DND-41 (cell line): ENCODE measurements around the gene HTR3D.
A peak's percentile ranks its signal among the peaks of the same experiment; 100 is the strongest.

Experiments
- ATAC-seq: fragments of 200-7000 bp; cut with Tn5 transposase; 3 replicates; pipeline ENCODE4 v1.9.1; 2021; ENCODE audit warnings: low read depth; ENCODE audit not compliant: insufficient read depth
- DNase-seq: peaks from one replicate; pipeline ENCODE4 v3.0.0-alpha.2; 2020
- H2AFZ ChIP-seq: 2 replicates; pipeline ENCODE4 v1.6.0; 2012; ENCODE audit warnings: low read depth, low read length
- H3K27ac ChIP-seq: 2 replicates; pipeline ENCODE4 v1.5.1; 2012; ENCODE audit warnings: low read length, inconsistent platforms
- H3K27me3 ChIP-seq: fragments of 200-600 bp; sonication (generic); 2 replicates; pipeline ENCODE4 v1.6.0; 2012; ENCODE audit warnings: low read length, mild to moderate bottlenecking, inconsistent platforms; ENCODE audit not compliant: insufficient read depth, poor library complexity
- H3K36me3 ChIP-seq: 2 replicates; pipeline ENCODE4 v1.5.1; 2012; ENCODE audit warnings: low read length, inconsistent platforms; ENCODE audit not compliant: insufficient read depth
- H3K4me1 ChIP-seq: 2 replicates; pipeline ENCODE4 v1.5.1; 2012; ENCODE audit warnings: mild to moderate bottlenecking, low read length; ENCODE audit not compliant: insufficient read depth
- H3K4me2 ChIP-seq: 2 replicates; pipeline ENCODE4 v1.6.0; 2012; ENCODE audit warnings: mild to moderate bottlenecking, moderate library complexity, low read length, inconsistent platforms; ENCODE audit not compliant: insufficient read depth
- H3K4me3 ChIP-seq, 2 experiments: fragments of 200-600 bp in 1 of 2; shearing (Covaris generic) in 1 of 2; 2 replicates each; pipeline ENCODE4 v1.5.1; 2012 to 2016; ENCODE audit warnings: inconsistent platforms in 2 of 2, low read length in 2 of 2, mild to moderate bottlenecking in 2 of 2, low read depth in 1 of 2, moderate library complexity in 1 of 2
- H3K79me2 ChIP-seq: 2 replicates; pipeline ENCODE4 v1.6.0; 2012; ENCODE audit warnings: low read length, inconsistent platforms; ENCODE audit not compliant: insufficient read depth
- H3K9ac ChIP-seq: 2 replicates; pipeline ENCODE4 v1.6.0; 2012; ENCODE audit warnings: low read depth, mild to moderate bottlenecking, inconsistent platforms, low read length, moderate library complexity
- H3K9me3 ChIP-seq: 2 replicates; pipeline ENCODE4 v1.5.1; 2012; ENCODE audit warnings: low read length, moderate library complexity, mild to moderate bottlenecking, inconsistent platforms; ENCODE audit not compliant: insufficient read depth, severe bottlenecking
- H4K20me1 ChIP-seq: 2 replicates; pipeline ENCODE4 v1.6.0; 2012; ENCODE audit warnings: low read length; ENCODE audit not compliant: insufficient read depth
- EZH2 ChIP-seq: IDR thresholded peaks from 3 replicates; pipeline ENCODE4 v1.6.1; 2012; ENCODE audit warnings: borderline replicate concordance, low read depth, mild to moderate bottlenecking, moderate library complexity, low read length, inconsistent platforms; ENCODE audit not compliant: severe bottlenecking
- TF ChIP-seq, protein P1 (sequence below): IDR thresholded peaks from 2 replicates; pipeline ENCODE4 v1.5.1; 2012; ENCODE audit warnings: borderline replicate concordance, low read length, moderate library complexity, mild to moderate bottlenecking; ENCODE audit not compliant: poor library complexity, severe bottlenecking; ENCODE audit errors: extremely low read depth

The HTR3D gene

DNA sequence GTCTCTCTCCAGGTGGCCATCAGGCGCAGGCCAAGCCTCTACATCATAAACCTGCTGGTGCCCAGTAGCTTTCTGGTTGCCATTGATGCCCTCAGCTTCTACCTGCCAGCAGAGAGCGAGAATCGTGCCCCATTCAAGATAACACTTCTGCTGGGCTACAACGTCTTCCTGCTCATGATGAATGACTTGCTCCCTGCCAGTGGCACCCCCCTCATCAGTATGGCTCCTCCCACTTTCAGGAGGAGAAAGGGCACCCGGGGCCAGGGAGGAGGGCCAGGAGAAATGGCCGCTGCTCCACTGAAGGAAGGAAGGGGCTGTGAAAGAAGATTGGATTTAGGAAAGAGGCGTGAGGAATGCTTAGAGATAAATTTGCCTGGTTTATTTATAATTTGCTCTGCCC is 27.9 kb downstream of the HTR3D start:
- TF ChIP-seq, protein P1, sequence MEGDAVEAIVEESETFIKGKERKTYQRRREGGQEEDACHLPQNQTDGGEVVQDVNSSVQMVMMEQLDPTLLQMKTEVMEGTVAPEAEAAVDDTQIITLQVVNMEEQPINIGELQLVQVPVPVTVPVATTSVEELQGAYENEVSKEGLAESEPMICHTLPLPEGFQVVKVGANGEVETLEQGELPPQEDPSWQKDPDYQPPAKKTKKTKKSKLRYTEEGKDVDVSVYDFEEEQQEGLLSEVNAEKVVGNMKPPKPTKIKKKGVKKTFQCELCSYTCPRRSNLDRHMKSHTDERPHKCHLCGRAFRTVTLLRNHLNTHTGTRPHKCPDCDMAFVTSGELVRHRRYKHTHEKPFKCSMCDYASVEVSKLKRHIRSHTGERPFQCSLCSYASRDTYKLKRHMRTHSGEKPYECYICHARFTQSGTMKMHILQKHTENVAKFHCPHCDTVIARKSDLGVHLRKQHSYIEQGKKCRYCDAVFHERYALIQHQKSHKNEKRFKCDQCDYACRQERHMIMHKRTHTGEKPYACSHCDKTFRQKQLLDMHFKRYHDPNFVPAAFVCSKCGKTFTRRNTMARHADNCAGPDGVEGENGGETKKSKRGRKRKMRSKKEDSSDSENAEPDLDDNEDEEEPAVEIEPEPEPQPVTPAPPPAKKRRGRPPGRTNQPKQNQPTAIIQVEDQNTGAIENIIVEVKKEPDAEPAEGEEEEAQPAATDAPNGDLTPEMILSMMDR = no peak
- no peak for TF ChIP-seq EZH2
- DNase-seq = no peak
- no peak for ATAC-seq

DNA sequence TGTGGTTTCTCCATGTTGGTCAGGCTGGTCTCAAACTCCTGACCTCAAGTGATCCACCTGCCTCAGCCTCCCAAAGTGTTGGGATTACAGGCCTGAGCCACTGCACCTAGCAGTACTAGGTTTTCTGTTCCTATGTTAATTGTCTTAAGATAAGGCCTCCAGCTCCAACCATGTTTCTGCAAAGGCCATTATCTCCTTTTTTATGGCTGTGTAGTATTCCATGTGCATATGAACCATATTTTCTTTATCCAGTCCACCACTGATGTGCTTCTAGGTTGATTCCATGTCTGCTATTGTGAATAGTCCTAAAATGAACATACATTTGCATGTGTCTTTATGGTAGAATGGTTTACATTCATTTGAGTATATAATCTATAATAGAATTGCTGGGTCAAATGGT is 31.1 kb downstream of the HTR3D start:
- Histone ChIP-seq H4K20me1 (no peaks in the 10 kb centered on the region), H3K4me3 (no peak overlapping the region), H3K27me3 (no peaks in the 10 kb centered on the region), H3K36me3 (no peaks in the 10 kb centered on the region), H3K9me3 (no peaks in the 10 kb centered on the region), H3K4me2 (no peak overlapping the region), H3K9ac (no peak overlapping the region), H3K27ac (no peak overlapping the region), H3K4me1 (no peaks in the 10 kb centered on the region), H3K79me2 (no peaks in the 10 kb centered on the region), H2AFZ (no peak overlapping the region)
- ATAC-seq (no peak), DNase-seq (no peak)
- TF ChIP-seq, protein P1 = no peak
- TF ChIP-seq EZH2 = no peak

More for the DNA sequence above, 27.9 kb downstream of the HTR3D start:
- Histone ChIP-seq H3K79me2 (no peaks in the 10 kb centered on the region), H3K4me2 (no peak overlapping the region), H3K36me3 (no peaks in the 10 kb centered on the region), H3K9ac (no peak overlapping the region), H4K20me1 (no peaks in the 10 kb centered on the region), H3K4me3 (no peak overlapping the region), H2AFZ (no peak overlapping the region), H3K27ac (no peak overlapping the region), H3K9me3 (no peaks in the 10 kb centered on the region), H3K4me1 (no peaks in the 10 kb centered on the region), H3K27me3 (peaks cover 6% of the 10 kb centered on the region)

DNA sequence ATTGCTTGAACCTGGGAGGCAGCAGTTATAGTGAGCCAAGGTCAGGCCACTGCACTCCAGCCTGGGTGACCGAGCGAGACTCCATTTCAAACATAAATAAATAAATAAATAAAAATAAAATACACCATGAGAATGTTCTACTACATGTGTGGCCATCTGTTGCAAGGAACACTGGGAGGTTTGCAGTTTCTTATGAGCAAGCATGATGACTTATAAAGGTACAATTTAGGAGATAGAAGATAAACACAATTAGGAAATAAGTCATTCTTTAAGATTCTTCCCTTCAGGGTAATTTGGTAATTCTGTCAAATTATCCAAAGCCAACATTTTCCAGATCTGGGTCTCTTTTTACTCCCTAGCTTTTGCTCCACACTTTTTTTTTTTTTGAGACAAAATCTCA is 34.7 kb downstream of the HTR3D start:
- no peak overlapping the region for H3K4me2 ChIP-seq
- H3K79me2 ChIP-seq = no peaks in the 10 kb centered on the region
- H3K27me3 ChIP-seq = no peaks in the 10 kb centered on the region
- no peak for ATAC-seq
- no peak overlapping the region for H2AFZ ChIP-seq
- peaks cover 2% of the 10 kb centered on the region for H3K9me3 ChIP-seq
- H3K9ac ChIP-seq = no peak overlapping the region
- DNase-seq = no peak
- no peak for TF ChIP-seq EZH2
- TF ChIP-seq, protein P1 = no peak
- H4K20me1 ChIP-seq = no peaks in the 10 kb centered on the region
- no peaks in the 10 kb centered on the region for H3K36me3 ChIP-seq
- H3K4me1 ChIP-seq = no peaks in the 10 kb centered on the region
- no peak overlapping the region for H3K4me3 ChIP-seq
- H3K27ac ChIP-seq = no peak overlapping the region

DNA sequence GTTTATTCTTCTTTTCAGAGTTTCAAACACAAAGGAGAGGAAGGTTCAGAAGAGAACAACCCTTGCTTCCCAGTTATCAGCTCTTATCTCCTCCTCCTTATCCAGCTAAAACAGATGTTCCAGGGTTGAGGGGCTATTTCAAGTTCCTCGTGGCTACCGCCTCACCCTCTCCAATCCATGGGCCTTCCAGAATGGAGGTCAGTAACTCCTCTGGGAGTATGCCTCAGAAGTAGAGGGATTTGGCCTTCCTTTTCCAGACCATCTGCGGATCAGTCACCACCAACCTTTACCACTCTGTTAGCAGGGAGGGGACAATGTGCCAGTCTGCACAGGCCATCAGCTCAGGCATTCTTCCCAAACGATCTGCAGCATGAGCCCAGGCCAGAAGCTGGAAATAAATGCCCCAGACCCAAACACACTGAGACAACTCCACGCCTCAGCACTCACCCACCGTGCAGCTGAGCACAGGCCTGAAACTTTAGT is 36.1 kb downstream of the HTR3D start:
- H3K79me2 ChIP-seq = no peaks in the 10 kb centered on the region
- H3K27ac ChIP-seq = no peak overlapping the region
- TF ChIP-seq EZH2 = no peak
- TF ChIP-seq, protein P1 = no peak
- H3K9ac ChIP-seq = no peak overlapping the region
- ATAC-seq (no peak), DNase-seq (no peak)
- H3K4me2 ChIP-seq = no peak overlapping the region
- peaks cover 2% of the 10 kb centered on the region for H3K9me3 ChIP-seq
- no peaks in the 10 kb centered on the region for H3K4me1 ChIP-seq
- no peaks in the 10 kb centered on the region for H3K36me3 ChIP-seq
- H3K27me3 ChIP-seq = no peaks in the 10 kb centered on the region
- no peak overlapping the region for H3K4me3 ChIP-seq
- 0 out of 2 replicates have a peak overlapping the region, but pooled peaks have one; percentile 9 for H2AFZ ChIP-seq
- no peaks in the 10 kb centered on the region for H4K20me1 ChIP-seq
